ENCODE data around the gene CFAP300.

DNA sequence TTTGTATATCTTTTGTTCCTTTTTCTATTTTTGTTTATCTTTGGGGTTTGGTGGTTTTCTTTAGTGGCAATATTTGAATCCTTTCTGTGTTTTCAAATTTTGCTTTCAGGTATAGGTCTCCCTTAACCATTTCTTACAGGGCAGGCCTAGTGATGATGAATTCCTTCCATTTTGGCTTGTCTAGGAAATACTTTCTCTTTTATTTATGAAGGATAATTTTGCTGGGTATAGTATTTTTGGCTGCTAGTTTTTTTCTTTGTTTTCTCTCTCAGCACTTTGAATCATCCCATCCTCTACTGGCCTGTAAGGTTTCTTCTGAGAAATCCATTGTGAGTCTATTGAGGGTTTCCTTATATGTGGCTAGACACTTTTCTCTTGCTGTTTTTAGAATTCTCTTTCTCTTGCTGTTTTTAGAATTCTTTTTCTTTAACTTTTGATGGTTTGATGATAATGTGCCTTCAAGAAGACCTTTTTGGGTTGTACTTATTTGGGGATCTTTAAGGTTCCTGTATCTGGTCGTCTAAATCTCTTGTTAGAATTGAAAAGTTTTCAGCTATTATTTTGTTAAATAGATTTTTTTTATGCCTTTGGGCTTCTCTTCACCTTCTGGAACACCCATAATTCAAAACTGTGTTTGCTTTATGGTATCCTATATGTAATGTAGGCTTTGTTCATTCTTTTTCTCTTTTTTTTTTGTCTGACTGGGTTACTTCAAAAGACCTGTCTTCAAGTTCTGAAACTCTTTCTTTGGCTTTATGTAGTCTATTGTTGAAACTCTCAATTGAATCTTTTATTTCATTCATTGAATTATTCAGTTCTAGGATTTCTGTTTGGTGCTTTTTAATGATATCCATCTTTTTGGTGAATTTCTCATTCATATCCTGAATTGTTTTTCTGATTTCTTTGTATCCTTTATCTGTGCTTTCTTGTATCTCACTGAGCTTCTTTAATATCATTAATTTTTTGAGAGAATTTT lies 24.5 kb downstream of the CFAP300 start:
- TF ChIP-seq POLR2A (IDR thresholded peaks at IDR 0.05) (no peak), POLR2AphosphoS5 (IDR thresholded peaks at IDR 0.05; ENCODE audit: insufficient read depth in 1 of 2, low read depth in 1 of 2) (no peak)
